ENCODE data around the gene MTNR1A.
"Not testable (repeated sequence)": the region's sequence is repeated elsewhere in the genome, so short reads cannot be mapped to it uniquely, and the experiment has no call there.

Gene MTNR1A

DNA sequence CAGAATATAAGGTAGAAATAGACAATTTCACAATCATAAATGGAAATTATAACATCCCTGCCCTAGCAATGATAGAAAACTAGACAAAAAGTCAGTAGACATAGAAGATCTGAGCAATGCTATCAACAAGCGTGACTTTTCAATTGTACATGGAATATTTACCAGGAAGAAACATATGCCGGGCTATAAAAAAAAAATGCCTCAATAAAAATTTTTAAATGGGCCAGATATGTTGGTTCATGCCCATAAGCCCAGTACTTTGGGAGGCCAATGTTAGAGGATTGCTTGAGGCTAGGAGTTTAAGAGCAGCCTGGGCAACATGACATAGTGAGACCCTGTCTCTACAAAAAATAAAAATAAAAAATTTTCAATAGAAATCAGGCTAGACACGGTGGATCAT lies 5.3 kb upstream of the MTNR1A start:
- DNase-seq, result no peak

DNA sequence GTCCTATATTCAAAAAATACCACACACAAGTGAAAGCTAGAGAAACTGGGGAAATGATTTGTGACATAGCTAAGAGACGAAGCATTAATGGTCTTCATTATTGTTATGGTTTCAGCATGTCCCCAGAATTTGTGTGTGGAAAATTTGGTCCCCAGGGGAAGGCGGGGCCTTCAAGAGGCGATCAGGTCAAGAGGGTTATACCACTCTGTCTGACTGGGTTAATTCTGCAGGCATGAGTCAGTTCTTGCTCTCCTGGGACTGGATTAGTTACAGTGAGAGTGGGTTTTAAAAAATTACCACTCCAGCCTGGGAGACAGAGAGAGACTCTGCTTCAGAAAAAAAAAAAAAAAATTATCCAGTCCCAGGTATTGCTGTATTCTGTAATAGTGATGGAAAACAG lies 2.1 kb upstream of the MTNR1A start:
- no peak for DNase-seq

DNA sequence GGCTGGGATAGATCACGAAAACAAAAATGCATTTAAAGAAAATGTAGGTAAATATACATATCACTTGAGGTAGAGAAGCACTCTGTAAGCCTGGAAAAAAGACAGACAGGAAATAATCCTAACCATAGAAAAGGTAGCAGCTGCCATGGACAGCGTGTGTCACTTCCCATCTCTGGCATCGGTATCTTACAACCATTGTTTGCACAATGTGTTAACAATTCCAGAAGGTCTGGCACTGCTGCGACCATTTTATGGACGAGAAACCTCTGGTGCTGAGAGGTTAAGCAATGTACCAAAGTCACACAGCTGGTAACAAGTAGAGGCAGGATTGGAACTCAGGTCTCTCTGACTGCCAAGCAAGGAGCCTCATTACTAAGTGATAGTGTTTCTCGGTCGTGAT lies 1.7 kb upstream of the MTNR1A start:
- no peak for DNase-seq

DNA sequence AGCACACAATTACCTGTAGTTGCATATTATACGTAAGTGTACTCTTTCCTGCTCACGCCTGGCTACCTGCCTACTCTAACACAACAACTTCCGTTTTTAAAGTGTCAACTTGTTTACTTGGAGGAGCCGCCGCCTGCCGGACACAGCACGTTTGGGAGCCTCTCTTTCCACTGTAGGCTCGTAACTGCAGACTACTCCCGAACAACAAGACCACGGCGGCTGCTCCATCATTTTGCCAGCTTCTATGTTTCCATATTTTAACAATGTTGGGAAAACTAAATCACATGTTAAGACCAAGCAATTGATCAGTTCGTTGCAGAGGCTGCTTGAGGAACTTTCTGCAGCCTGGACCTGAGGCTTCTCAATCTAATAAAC lies 841 bp downstream of the MTNR1A start:
- DNase-seq, result no peak

DNA sequence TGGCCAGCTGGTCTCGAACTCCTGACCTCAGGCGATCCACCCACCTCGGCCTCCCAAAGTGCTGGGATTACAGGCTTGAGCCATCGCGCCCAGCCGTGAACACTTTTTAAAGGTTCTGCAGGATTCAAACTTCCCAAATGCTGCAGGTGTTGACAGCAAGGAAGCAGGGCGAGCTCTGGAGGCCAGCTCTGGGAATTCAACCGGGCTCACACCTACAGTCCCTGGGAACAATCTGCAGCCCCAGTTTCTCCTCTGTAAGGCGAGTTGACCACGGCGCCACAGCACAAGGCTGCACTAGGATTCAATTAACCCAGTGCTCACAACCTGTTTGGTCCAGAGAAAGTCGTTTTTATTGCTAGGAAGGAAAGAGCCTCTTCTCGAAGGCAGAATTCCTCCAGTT lies 1.6 kb downstream of the MTNR1A start:
- DNase-seq, result no peak

DNA sequence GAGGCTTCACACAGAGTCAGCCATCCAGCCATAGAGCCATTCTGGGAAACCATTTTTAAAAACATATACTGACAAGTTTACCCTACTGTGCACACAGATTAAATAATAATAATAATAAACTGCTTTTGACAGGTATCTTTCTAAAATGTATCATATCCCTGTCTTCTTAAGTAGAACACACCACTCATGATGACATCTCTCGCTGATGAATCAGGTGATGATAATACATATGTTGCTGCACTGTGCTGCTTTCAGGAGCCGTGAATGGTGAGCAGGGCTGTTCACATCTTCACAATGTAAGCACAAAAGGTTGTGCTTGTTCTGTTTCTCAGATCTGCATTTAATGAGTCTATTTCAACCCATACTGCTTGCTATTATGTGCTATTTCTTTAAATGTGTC lies 3.5 kb downstream of the MTNR1A start:
- no peak for DNase-seq

DNA sequence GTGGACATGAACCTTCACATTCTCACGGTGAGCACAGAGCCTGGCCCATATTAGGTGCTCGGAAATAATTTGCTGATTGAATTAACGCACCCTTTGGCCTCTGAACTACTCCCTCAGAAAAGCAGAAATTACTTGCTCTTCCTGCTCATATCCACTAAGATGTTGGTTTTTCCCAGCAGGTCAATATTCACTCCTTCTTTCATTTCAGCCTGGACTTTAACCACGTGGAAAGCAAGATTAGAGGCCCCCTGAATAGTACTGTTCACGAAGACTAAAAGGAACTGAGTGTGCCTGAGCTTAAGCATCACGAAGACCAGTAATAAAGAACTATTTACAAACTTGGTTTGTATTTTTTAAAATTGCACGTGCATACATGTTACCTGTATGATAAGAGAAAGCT lies 9.9 kb downstream of the MTNR1A start:
- no peak for DNase-seq

DNA sequence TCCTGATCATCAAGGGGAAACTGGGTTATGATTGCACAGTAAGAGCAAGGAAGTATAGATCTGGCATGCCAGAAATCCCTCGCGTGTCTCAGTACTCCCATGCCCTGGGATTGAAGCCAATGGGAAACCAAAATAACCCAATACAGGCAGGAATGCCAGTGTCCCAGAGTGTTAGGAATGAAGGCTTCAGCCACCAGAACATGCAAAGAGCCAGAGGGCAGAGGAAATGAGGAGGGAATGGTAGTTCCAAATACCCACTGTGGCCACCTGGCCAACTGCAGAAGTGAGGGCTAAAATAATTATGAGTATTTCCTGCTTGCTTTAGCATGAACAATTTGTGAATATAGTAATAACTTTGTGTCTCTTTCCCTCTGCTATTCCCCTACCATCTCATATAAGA lies 12.2 kb downstream of the MTNR1A start:
- no peak for DNase-seq

DNA sequence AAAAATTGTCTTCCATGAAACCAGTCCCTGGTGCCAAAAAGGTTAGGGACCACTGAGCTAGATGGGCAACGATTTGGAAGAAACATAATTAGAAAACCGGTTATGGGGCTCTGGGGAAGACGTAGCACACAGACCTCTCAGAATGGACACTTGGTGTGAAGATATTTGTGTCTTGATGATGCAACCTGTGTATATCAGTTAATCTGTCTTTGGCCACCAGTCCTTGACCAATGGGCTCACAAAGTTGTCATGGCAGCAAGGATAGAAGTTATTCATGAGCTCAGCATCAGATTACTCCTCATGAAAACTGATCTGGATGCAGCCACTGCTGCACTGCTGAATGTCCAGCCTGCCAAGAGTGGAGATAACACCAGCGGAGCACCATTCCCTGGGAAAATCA lies 13.6 kb downstream of the MTNR1A start:
- DNase-seq, result no peak

DNA sequence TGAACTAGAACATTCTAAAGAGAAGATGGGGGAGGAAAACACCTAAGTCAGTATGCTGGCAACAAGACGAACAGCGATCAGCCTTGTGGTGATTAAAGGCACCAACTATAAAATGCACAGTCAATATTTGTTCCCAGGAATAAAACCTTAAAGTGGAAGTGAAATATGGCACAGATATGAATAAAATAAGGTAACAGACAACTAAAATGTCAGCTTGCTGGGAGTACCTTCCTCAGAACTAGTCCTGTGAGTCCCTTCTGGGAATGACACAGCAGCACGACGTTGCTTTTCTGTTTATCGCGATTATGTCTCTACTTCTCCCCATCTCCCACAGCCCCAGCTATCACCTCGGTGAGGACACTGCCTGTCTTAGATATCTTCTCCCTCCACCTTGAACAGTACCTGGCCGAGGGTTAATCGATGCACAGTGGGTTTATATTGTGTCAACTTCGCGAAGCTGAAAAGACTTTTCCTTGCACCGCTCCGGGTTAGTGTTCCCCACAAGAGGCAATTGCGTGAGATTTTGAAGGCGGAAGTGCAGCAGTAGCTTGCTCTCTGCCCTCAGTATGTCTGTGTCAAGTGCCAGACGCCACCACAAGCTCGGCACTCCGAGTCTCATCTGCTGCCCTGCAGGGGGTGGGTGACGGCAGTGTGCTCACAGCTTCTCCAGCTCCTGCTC lies 17.4 kb downstream of the MTNR1A start:
- DNase-seq, result no peak

DNA sequence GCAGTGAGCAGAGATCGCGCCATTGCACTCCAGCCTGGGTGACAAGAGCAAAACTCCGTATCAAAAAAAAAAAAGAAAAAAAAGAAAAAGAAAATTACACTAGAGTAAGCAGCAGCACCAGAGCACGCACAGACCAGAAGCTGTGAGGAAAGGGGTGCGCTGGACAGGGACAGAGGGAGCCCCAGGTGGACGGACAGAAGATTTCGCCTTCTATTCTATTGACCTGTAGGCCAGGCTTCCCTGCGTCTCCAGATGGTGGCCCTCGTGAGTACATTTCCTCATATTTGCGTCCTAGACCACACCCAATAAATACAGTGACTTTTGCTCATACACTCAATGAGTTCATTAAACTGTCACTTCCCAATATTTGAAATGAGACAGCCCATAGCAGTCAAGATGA lies 19.1 kb downstream of the MTNR1A start:
- no peak for DNase-seq

DNA sequence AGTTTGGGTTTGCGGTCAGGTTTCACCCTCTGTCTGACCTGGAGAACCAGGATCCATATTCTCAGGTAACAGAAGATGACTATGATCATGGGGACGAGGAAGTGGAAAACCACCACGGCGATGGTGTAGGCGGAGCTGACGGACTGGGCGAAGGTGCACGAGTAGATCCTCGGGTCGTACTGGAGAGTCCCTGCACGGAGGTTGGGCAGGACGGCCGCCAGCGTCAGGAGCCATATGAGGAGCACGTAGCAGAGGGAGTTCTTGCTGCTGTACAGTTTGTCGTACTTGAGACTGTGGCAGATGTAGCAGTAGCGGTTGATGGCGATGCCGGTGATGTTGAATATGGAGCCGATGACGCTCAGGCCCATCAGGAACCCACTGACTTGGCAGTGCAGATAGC lies 21.3 kb downstream of the MTNR1A start:
- DNase-seq, result no peak

DNA sequence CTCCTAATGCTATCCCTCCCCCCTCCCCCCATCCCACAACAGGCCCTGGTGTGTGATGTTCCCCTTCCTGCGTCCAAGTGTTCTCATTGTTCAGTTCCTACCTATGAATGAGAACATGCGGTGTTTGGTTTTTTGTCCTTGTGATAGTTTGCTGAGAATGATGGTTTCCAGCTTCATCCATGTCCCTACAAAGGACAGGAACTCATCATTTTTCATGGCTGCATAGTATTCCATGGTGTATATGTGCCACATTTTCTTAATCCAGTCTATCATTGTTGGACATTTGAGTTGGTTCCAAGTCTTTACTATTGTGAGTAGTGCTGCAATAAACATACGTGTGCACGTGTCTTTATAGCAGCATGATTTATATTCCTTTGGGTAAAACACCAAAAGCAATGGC lies 31.4 kb downstream of the MTNR1A start:
- not testable (repeated sequence) for DNase-seq

DNA sequence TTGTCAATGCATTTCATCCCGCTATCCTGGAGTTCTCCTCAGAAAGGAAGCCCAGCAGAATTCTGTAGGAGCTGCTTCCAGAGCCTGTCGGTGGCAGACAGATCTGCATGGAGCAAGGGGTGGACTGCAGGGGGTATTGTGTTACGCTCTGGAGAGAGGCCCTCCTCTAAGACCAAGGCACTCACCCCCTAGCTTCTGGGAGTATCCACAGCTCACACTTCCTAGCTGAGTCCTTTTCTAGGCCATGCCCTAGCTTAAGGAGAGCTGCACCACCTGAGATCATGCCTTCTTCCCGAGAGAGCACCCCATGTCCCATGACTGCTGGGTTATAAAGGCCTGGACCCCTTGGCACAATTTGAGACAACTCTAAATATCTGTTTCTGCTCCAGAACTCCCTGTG lies 39.1 kb downstream of the MTNR1A start:
- DNase-seq, result no peak

DNA sequence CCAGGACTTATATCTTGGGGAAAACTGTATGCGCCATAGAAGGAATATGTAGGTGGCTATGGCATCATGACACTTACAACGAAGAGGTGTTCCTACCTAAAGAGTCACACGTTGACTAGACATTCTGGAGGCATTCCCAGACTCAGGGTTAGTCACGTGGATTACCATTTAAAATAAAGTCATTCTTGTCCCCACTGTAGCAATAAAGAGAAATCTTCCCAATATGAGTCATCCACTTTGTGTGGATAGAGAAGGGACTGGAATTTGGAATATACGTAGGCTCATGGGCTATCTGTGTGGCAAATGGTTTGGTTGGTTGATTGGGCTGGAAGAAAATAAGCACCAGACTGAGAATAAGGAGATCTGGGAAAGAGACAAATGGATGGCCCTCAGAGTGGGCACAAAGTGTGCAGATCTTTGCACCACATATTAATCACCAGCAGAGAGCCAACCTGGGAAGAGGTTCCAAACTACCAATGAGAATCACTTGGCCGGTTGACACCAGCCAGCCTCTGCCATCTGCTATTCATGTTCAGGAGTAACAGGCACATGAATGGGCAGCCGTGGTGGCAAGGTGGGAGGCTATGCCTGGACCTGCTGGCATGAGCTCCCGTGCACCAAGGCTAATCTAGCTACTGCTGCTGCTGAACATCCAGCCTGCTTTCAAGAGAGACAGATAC lies 41.0 kb downstream of the MTNR1A start:
- no peak for DNase-seq

DNA sequence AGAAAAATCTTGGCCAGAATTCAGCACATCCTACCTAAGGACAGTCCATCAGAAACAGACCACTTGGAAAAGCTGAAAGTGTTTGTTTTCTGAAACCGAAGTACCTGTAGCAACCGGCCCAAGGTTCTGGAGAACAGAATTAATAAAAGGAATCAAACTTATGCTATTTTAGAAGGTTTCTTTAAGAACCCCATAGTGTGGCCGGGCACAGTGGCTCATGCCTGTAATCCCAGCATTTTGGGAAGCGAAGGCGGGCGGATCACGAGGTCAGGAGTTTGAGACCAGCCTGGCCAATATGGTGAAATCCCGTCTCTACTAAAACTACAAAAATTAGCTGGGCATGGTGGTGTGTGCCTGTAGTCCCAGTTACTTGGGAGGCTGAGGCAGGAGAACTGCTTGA lies 50.6 kb downstream of the MTNR1A start:
- DNase-seq, result not testable (repeated sequence)

DNA sequence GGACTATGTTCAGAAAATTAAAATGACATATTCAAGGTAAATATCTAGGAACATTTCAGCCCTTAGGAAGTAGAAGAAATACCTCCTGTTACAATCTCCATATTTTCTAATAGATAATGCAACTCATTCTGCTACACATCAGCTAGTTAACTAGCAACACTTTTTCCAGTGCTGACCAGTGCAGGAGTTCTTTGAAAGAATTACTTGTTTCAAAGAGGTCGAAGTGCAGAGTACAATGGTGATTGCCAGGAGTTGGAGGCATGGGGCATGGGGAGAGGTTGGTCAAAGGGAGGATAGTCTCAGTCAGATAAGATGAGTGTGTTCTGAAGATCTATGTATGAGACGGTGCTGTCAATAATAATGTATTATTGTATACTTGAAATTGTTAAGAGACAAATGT lies 53.1 kb downstream of the MTNR1A start:
- DNase-seq, result no peak

DNA sequence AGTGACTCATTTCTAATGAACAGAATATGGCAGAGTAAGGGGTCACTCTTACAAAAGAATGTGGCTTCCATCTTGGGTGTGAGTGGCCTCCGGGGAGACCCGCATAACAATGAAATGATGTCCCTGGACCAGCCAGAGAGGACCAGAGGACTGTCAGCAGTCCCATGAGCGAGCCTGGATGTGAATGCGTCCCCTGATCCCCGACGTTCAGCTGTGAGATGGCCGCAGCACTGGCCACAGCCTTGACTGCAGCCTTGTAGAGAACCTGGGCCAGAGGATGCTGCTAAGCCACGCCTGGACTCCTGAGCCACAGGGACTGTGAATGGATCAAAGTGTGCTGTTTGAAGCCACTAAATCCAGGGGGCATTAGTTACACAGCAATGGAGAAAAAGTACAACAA lies 53.8 kb downstream of the MTNR1A start:
- DNase-seq, result no peak

DNA sequence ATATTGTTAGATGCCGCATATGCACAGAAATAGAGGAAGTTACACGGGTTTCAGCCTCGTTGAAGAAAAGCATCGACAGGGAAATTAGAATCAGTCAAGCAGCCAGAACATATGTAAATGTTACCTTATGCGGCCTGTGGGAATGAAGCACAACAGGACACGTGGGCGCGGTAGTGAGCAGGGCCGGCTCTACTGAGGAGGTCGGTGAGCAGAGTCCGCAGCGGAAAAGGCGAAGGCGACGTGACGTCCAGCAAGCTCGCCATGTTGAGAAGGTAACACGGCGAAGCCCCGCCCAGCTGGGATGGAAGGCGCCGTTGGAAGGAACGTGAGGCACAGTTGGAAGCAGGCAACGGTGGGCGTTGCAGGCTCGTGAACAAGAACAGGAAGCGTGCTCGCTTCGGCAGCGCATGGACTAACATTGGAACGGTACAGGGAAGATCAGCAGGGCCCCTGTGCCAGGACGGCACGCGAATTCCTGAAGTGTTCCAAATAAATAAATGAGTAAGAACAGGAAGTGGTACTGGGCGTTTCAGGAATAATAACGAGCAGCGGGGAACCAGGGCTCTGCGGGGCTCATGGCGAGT lies 54.6 kb downstream of the MTNR1A start:
- DNase-seq, result no peak

DNA sequence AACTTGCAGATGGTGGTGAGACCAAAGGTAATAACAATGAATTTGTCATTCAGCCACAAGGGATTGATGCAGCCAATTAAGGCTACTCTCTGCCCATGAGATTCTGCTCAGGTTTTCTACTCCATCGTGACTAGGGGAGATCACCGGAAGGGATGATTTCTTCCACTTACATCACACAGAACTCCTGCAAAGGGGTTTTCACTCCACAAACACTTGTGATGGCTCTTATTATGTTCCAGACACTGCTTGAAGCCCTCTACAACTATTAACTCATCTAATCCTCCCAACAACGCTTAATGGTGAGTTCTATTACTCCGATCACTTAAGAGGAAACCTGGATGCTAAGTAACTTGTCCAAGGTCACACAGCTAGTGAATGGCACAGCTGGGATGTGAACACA lies 55.9 kb downstream of the MTNR1A start:
- DNase-seq, result no peak

DNA sequence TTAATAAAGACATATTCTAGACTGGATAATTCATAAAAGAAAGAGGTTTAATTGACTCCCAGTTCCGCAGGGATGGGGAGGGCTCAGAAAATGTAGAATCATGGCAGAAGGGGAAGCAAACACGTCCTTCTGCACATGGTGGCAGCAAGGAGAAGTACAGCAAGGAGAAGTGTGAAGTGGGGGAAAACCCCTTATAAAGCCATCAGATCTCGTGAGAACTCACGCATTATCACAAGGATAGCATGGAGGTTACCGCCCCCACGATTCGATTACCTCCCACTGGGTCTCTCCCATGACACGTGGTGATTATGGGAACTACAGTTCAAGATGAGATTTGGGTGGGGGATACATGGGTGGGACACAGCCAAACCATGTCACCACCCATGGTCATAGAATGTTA lies 58.3 kb downstream of the MTNR1A start:
- DNase-seq, result no peak

DNA sequence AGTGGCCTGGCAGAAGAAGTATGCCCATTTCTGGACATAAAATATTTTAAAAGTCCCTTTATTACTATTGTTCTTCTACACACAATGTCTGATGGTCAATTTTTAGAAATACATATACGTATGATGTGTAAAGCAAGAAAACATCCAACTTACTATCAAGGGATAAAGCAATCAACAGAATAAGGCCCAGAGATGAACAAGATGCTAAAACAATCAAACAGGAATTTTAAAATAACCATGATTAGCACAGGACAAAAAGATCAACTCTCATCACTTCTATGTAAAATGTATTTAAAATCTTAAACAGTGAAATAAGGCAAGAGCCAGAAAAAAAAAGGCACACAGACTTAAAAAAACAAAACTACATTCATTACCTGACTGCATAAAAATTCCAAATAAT lies 60.9 kb downstream of the MTNR1A start:
- DNase-seq, result no peak

DNA sequence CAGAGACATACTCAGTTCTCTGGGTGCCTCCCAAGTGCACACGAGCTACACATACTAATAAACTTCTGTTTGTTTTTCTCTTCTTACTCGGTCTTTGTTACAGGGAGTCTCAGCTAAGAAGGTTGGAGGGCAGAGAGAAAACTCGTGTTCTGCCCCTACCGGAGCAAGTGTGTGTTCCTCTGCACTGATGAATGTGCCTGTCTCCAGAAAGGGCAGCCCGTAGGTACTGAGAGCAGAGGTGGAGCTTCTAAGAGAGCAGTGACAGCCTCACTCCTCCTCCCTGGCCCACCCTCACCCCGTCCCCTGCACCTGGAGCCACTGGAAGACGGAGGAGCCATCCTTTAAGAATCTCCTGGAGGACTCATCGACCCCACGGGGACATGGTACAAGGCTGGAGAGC lies 67.6 kb downstream of the MTNR1A start:
- no peak for DNase-seq

DNA sequence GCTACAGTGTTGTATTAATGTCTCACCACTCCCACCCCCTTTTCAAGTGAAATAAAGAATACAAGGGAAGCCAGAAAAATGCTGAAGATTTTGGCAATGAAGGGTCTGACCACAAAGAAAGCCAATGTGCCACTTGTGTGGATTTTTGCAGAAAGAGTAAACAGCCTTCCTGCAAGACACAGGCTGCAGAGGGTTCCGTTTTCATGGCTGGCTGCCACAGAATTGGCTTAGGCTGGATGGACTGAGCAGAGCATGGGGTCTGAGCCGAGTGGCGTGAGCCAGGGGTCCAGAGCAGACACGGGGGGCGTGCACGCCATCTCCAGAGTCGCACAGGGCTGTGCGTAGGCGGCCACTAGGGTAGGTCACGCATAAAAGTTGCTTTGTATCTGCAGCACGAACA lies 69.2 kb downstream of the MTNR1A start:
- no peak for DNase-seq

DNA sequence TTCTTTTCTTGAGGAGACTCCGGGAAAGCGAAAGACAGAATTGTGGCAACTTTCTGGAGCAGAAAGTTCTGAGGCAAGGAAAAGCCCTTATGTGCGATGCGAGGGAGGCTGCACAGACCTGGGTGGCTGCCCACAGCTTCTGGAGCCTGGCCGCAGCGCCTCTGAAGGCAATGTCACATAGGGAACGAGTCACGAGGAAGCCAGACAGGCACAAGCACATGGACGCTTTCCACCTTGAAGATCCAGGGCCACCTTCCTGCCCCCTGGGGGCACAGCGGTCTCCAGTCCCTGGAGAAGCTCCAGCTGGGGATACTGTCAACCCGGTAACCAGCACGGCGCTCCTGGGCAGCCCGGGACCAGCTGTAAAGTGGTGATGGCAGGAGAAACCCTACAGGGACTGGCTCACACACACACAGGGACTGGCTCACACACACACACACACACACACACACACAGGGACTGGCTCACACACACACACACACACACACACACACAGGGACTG lies 69.8 kb downstream of the MTNR1A start:
- DNase-seq, result no peak
